Esophagus muscularis mucosa (tissue), 3 donors: ENCODE data around the gene FBXO8.

Source experiments
- CTCF ChIP-seq, 3 experiments: fragments of 200-600 bp in 2 of 3; fragments of 450-650 bp in 1 of 3; sonication (generic) in 2 of 3; IDR thresholded peaks; one replicate each; pipeline ENCODE4 v1.5.1; 2017 to 2019; ENCODE audit warnings: antibody characterized with exemption in 3 of 3, mild to moderate bottlenecking in 2 of 3, moderate library complexity in 1 of 3
- POLR2A ChIP-seq: fragments of 450-650 bp; IDR thresholded peaks from one replicate; pipeline ENCODE4 v1.6.1; 2017; ENCODE audit warnings: antibody characterized with exemption, moderate library complexity, mild to moderate bottlenecking, low read depth

GRCh38 chr4:174284487-174284886, 1.0 kb upstream of the FBXO8 start:
- no peak for TF ChIP-seq CTCF (IDR thresholded peaks at IDR 0.05)
- TF ChIP-seq POLR2A, result no peak
